Loucy (cell line): ENCODE data around the gene FOXO6.

Experiments
- H2AFZ ChIP-seq: fragments of 200-600 bp; sonication (generic); 2 replicates; pipeline ENCODE4 v1.6.0; 2016; ENCODE audit warnings: antibody characterized with exemption, mild to moderate bottlenecking, low read length, moderate library complexity
- H3F3A ChIP-seq: fragments of 200-600 bp; 2 replicates; pipeline ENCODE4 v1.6.0; 2016; ENCODE audit warnings: antibody characterized with exemption, low read depth, mild to moderate bottlenecking
- H3K27me3 ChIP-seq: fragments of 200-600 bp; sonication (generic); 2 replicates; pipeline ENCODE4 v1.6.1; 2014; ENCODE audit warnings: low read length, mild to moderate bottlenecking; ENCODE audit not compliant: insufficient read depth, poor library complexity, severe bottlenecking
- H3K36me3 ChIP-seq: fragments of 200-600 bp; sonication (generic); 2 replicates; pipeline ENCODE4 v1.6.1; 2016; ENCODE audit warnings: low read length; ENCODE audit not compliant: insufficient read depth
- H3K4me1 ChIP-seq: fragments of 200-600 bp; sonication (generic); 2 replicates; pipeline ENCODE4 v1.5.1; 2014; ENCODE audit warnings: low read length, mild to moderate bottlenecking; ENCODE audit not compliant: insufficient read depth, poor library complexity, severe bottlenecking
- H3K4me2 ChIP-seq: fragments of 200-600 bp; sonication (generic); 2 replicates; pipeline ENCODE4 v1.6.0; 2014; ENCODE audit warnings: antibody characterized with exemption, low read length, low read depth, mild to moderate bottlenecking; ENCODE audit not compliant: poor library complexity, severe bottlenecking
- H3K4me3 ChIP-seq: fragments of 200-600 bp; sonication (generic); 2 replicates; pipeline ENCODE4 v1.5.1; 2014; ENCODE audit warnings: low read length, mild to moderate bottlenecking, mixed read lengths; ENCODE audit not compliant: poor library complexity, severe bottlenecking
- H3K79me2 ChIP-seq: fragments of 200-600 bp; sonication (generic); 2 replicates; pipeline ENCODE4 v1.6.1; 2014; ENCODE audit warnings: low read length; ENCODE audit not compliant: insufficient read depth
- H3K9ac ChIP-seq: fragments of 200-600 bp; sonication (generic); 2 replicates; pipeline ENCODE4 v1.6.0; 2014; ENCODE audit warnings: mild to moderate bottlenecking, low read depth, low read length, moderate library complexity; ENCODE audit not compliant: poor library complexity, severe bottlenecking
- H3K9me2 ChIP-seq: fragments of 200-600 bp; sonication (generic); replicated peaks from 2 replicates; pipeline ENCODE4 v1.6.1; 2016; ENCODE audit warnings: low read depth, low read length, mixed read lengths
- H3K9me3 ChIP-seq: fragments of 200-600 bp; sonication (generic); 2 replicates; pipeline ENCODE4 v1.6.1; 2014; ENCODE audit warnings: mild to moderate bottlenecking, antibody characterized with exemption, low read length, low read depth; ENCODE audit not compliant: insufficient read depth
- H4K20me1 ChIP-seq: fragments of 200-600 bp; sonication (generic); 2 replicates; pipeline ENCODE4 v1.6.0; 2014; ENCODE audit warnings: antibody characterized with exemption, low read length, mild to moderate bottlenecking; ENCODE audit not compliant: insufficient read depth, poor library complexity, severe bottlenecking
- CTCF ChIP-seq: fragments of 200-600 bp; sonication (generic); conservative IDR thresholded peaks from 2 replicates; pipeline ENCODE4 v1.5.1; 2014; ENCODE audit warnings: mild to moderate bottlenecking, antibody characterized with exemption, low read length
- EZH2phosphoT487 ChIP-seq: fragments of 200-600 bp; IDR thresholded peaks from 2 replicates; pipeline ENCODE4 v1.6.1; 2018; ENCODE audit warnings: antibody characterized with exemption, mild to moderate bottlenecking, moderate library complexity, borderline replicate concordance

Gene FOXO6

GRCh38 chr1:41317361-41317760 lies 43.9 kb upstream of the FOXO6 start:
- Histone ChIP-seq H3K36me3 (no peaks in the 10 kb centered on the region), H3K9me3 (no peaks in the 10 kb centered on the region), H3K4me2 (no peak overlapping the region), H3K79me2 (no peaks in the 10 kb centered on the region), H2AFZ (no peak overlapping the region), H3K9ac (no peak overlapping the region), H3K4me3 (no peak overlapping the region), H4K20me1 (no peaks in the 10 kb centered on the region), H3K9me2 (no peaks in the 10 kb centered on the region), H3F3A (no peaks in the 10 kb centered on the region), H3K4me1 (no peaks in the 10 kb centered on the region), H3K27me3 (no peaks in the 10 kb centered on the region)
- TF ChIP-seq EZH2phosphoT487: no peak
- TF ChIP-seq CTCF: no peak

- Histone ChIP-seq H3K36me3 (no peaks in the 10 kb centered on the region), H3K27me3 (no peaks in the 10 kb centered on the region), H4K20me1 (no peaks in the 10 kb centered on the region), H3K4me2 (no peak overlapping the region), H3K79me2 (no peaks in the 10 kb centered on the region), H3K4me3 (no peak overlapping the region), H3K9me3 (no peaks in the 10 kb centered on the region), H2AFZ (no peak overlapping the region), H3F3A (no peaks in the 10 kb centered on the region), H3K9ac (no peak overlapping the region), H3K9me2 (no peaks in the 10 kb centered on the region), H3K4me1 (no peaks in the 10 kb centered on the region)
- TF ChIP-seq CTCF (no peak), EZH2phosphoT487 (no peak)
These were observed 43.1 kb upstream of the FOXO6 start for GRCh38 chr1:41318135-41318534.

- Histone ChIP-seq H3K4me1 (no peaks in the 10 kb centered on the region), H3K79me2 (no peaks in the 10 kb centered on the region), H3K9me3 (no peaks in the 10 kb centered on the region), H3K27me3 (no peaks in the 10 kb centered on the region), H4K20me1 (no peaks in the 10 kb centered on the region), H3K4me2 (no peak overlapping the region), H3K9ac (no peak overlapping the region), H3F3A (no peaks in the 10 kb centered on the region), H2AFZ (no peak overlapping the region), H3K9me2 (no peaks in the 10 kb centered on the region), H3K4me3 (no peak overlapping the region), H3K36me3 (no peaks in the 10 kb centered on the region)
- TF ChIP-seq CTCF (no peak), EZH2phosphoT487 (no peak)
These were observed 42.0 kb upstream of the FOXO6 start for GRCh38 chr1:41319106-41319755.
